GM18526 (cell line): ENCODE results near the gene KLHDC8A.

Source experiments
- POLR2A ChIP-seq: IDR thresholded peaks from 3 replicates; pipeline ENCODE4 v1.6.1; 2011; ENCODE audit not compliant: insufficient read length; ENCODE audit errors: extremely low read depth

The KLHDC8A gene

GRCh38 chr1:205316161-205316566 is 40.6 kb downstream of the KLHDC8A start:
- no peak for TF ChIP-seq POLR2A

DNA sequence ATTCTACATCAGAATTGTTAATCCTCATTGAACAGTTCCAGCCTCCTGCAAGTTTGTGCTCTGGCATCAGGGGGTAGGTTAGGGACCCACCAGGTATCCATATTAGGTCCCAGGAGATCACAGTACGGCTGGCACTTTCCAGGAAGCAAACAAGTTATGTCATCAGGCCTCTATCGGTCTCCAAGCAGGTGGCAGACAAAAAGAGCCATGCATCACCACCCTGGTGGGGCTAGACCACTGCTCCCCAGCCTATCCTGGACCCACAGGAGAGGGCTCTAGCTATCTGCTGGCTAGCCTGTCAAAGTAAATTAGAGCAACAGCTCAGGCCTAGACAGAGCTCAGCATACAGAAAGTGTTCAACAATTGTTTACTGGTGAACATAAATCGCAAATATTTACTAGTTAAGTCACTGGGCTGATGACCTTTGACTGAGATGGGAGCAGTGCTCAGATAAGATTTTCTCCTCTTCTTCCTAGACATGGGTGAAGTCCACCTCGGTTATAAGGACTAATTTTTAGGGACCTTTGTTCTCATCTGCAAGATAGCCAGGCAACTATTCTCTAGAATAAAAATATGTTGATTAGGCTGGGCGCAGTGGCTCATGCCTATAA is 41.6 kb downstream of the KLHDC8A start:
- TF ChIP-seq POLR2A = no peak

DNA sequence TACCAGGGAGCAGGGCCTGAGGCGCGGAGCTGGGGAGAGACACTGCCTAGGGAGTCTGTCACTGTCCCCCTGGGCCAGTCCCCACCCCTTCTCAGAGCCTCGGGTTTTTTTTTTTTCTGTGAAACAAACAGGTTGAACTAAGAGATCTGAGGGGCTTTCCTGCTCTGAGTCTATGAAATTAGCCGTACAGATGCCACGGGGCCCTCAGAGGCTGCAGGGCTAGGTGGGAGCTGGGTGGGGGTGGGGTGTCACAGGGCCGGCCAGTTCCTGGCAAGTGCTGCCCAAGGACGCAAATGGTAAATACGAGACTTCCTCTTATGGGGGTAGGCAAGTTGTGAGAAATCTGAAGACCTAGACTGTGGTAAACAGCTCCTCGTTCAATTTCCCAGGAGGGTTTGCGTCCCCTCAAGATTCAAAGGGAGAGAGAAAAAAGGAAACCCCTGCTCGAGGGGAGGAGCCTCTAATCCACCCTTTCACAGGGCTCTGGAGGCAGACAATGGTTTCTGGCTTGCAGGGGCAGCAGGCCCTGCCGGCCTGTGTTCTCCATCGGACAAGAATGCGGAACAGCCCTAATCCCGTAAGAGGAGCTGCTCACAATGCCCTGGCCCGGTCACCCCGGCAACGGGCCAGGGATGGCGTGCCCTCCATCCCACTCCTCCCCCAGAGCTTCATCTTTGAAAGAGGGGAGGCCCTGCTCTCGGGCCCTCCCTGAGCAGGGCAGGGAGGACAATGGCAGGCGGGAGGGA is 43.0 kb downstream of the KLHDC8A start:
- TF ChIP-seq POLR2A = no peak

DNA sequence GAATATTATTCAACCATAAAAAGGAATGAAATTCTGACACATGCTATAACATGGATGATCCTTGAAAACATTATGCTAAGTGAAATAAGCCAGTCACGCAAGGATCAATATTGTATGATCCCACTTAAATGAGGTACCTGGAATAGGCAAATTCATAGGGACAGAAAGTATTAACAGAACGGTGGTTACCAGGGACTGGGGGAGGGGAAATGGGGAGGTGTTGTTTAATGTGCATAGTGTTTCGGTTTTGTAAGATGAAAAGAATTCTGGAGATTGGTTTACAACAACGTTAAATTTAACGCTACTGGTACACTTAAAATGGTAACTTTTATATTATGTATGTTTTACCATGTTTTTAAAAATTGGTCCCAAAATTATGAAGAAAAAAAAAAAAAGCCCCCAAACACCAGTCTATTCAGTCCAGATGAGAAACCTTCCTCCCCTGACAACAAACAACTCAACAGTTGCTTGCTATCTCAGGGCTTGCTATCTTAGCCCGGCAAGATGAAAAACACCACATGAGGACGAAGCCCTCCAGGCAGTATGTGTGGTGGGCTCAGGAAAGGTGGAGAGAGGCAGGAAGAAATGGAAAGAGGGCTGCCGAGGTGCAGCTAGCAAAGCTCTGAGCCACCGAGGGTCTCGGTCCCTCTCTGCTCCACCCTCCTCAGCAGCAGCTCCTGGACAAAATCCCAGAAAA is 43.7 kb downstream of the KLHDC8A start:
- TF ChIP-seq POLR2A = no peak

GRCh38 chr1:205310976-205311704 is 45.6 kb downstream of the KLHDC8A start:
- no peak for TF ChIP-seq POLR2A

DNA sequence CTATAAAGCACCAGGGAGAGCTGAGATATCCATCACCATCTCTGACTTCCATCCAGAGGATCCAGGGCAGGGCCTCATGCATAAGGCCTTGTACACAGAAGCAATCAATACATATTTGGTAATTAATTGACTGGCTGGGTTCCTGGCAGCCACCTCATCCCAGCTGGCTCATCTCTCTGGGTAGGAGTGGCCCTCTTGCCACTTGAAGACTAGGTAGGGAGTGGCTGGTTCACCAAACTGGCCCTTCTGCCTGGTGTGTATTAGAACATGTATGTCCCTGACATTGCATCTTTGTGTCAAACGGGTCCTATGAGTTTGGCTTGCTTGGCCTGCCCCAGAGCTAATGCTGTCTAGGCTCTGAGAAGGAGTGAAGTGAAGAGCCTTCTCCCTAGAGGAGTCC is 47.0 kb downstream of the KLHDC8A start:
- TF ChIP-seq POLR2A = no peak

DNA sequence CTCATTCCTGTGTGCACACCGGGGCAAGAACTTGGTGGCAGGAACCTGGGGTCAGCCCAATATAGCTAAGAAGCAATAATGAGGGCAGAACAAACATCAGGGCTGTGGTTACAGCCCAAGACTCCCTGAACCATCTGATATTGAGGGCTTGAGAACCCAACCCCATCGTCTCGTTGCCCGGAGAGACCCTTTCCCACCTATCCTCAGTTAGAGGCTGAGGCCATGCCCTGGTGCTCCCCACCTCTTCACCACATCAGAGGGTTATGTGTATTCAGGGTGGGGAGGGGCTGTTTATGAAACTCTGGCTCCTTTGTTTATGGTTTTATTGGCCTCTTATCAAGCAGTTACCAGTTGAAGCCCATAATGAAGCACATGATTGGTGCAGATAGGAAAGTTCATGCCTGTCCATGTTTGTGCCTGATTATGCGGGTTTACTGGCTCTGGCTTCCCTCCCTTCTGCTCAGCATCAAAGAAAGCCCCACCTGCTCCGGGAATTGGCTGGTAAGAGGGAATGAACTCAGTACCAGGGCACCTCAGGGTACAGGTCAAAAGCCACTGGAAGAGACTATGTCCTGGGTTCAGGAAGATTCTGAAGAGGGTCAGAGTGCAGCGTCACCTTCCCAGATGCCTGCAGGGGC is 49.7 kb downstream of the KLHDC8A start:
- TF ChIP-seq POLR2A = no peak

- TF ChIP-seq POLR2A = no peak
These were observed 52.0 kb downstream of the KLHDC8A start for GRCh38 chr1:205304695-205305070.

- TF ChIP-seq POLR2A = no peak
These were observed 52.6 kb downstream of the KLHDC8A start for GRCh38 chr1:205304046-205304694.

DNA sequence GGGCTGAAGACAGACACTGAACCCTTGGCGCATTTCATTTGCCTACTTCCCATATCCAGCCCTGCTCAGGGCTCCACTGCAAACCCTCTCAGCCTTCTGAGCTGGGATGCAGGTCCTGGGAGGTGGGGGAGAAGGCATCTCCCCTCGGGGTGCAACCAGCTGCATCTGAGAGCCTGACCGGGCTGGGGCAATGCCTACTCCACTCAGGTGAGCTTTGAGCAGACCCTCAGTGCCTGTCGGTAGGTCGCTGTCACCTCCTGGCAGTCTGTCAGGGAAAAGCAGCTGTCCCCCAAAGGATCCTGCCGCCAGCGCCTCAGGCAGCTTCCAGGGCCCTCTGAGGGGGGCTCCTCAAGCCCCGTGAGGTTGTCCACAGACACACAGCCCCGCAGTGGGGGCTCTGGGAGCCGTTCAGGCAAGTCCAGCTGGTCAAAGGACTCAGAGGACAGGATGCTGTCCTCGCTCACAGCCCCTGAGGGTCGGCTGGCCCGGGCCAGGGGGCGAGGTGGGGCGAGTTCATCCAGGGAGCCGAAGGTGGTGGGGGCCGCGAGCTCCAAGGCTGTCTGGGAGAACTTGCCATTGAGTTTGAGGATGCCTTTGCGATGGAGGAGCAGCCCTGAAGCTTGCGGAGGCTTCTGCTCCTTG is 53.4 kb downstream of the KLHDC8A start:
- no peak for TF ChIP-seq POLR2A

GRCh38 chr1:205301842-205302588 is 54.7 kb downstream of the KLHDC8A start:
- TF ChIP-seq POLR2A = no peak

DNA sequence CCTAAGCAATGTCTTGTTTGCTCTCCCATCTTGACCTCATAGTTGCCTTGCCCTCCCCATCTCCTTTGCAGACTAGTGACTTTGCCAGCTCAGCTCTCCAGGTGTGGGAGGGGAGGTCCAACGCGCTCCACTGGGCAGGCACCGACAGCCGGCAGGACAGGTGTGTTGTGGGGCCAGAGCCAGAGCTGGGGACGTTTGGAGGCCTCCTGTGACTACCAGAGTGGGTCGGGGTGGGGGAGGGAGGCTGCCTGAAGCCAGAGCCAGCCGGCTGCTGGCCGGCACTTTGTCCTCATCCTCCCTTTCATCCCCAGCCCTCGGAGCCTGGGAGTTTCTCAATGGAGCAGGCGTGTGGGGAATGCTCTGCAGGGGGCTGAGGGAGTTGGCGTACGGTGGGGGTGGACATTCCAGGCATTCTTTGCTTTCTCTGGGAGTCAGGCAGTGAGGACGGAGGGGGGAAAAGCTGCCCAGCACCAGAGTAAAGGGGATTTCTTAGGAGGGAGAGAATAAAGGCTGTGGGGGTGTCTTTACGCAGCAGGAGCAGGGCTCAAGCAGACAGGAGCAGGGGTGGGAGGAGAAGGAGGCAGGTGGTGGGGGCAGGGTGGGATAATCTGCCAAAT is 55.4 kb downstream of the KLHDC8A start:
- TF ChIP-seq POLR2A = no peak

GRCh38 chr1:205300149-205300548 is 56.6 kb downstream of the KLHDC8A start:
- no peak for TF ChIP-seq POLR2A
